Measurements from ENCODE around the gene SELL. TPM values are rescaled to one million over a fixed set of nuclear protein-coding genes. Genes with fewer than 3 reads are reported as not detected.

Gene SELL
- total RNA-seq, 2 donors from 2014 or later: 1.3 to 4.8 TPM

DNA sequence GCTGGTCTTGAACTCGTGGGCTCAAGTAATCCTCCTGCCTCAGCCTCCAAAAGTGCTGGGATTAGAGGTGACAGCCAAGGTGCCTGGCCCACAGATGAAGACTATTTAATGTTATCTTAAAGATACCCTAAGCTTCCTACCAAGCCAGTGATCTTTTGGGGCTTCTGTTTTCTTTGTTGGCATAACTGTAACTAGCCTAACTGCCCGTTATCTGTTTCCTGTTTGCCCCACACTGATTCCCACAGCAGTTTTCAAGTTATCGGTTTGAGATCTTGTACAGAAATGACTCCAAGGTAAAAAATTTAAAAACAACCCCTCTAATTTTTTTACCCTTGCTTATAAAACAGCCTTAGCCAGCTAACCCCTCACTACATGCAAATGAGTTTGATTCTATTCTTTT, 12.4 kb downstream of the SELL start:
- TF ChIP-seq, protein P1, sequence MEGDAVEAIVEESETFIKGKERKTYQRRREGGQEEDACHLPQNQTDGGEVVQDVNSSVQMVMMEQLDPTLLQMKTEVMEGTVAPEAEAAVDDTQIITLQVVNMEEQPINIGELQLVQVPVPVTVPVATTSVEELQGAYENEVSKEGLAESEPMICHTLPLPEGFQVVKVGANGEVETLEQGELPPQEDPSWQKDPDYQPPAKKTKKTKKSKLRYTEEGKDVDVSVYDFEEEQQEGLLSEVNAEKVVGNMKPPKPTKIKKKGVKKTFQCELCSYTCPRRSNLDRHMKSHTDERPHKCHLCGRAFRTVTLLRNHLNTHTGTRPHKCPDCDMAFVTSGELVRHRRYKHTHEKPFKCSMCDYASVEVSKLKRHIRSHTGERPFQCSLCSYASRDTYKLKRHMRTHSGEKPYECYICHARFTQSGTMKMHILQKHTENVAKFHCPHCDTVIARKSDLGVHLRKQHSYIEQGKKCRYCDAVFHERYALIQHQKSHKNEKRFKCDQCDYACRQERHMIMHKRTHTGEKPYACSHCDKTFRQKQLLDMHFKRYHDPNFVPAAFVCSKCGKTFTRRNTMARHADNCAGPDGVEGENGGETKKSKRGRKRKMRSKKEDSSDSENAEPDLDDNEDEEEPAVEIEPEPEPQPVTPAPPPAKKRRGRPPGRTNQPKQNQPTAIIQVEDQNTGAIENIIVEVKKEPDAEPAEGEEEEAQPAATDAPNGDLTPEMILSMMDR (IDR thresholded peaks at IDR 0.05): no peak
- no peak for TF ChIP-seq POLR2A (IDR thresholded peaks at IDR 0.05)
- TF ChIP-seq POLR2AphosphoS5 (IDR thresholded peaks at IDR 0.05): no peak
- no peak for DNase-seq (ENCODE audit: low spot score)
- Histone ChIP-seq H3K36me3 (no peaks in the 10 kb centered on the region), H3K27me3 (replicated peaks; ENCODE audit: insufficient read depth) (no peaks in the 10 kb centered on the region), H3K4me3 (no peak overlapping the region), H3K4me1 (replicated peaks) (no peaks in the 10 kb centered on the region), H3K27ac (no peak overlapping the region), H3K9me3 (no peaks in the 10 kb centered on the region)
- intact Hi-C loops (cut with DNase I): no loop called here
- WGBS: 88% methylated on average over 3 of the region's 3 CpGs

GRCh38 chr1:169697755-169698154, 13.7 kb downstream of the SELL start:
- WGBS: 90% methylated on average over 1 of the region's 1 CpG
- Histone ChIP-seq H3K36me3 (no peaks in the 10 kb centered on the region), H3K27me3 (replicated peaks; ENCODE audit: insufficient read depth) (no peaks in the 10 kb centered on the region), H3K9me3 (no peaks in the 10 kb centered on the region), H3K27ac (no peak overlapping the region), H3K4me1 (replicated peaks) (no peaks in the 10 kb centered on the region), H3K4me3 (no peak overlapping the region)
- intact Hi-C loops (cut with DNase I): no loop called here
- DNase-seq (ENCODE audit: low spot score): no peak
- TF ChIP-seq POLR2A (IDR thresholded peaks at IDR 0.05) (no peak), POLR2AphosphoS5 (IDR thresholded peaks at IDR 0.05) (no peak)
- TF ChIP-seq, protein P1 (IDR thresholded peaks at IDR 0.05): no peak

DNA sequence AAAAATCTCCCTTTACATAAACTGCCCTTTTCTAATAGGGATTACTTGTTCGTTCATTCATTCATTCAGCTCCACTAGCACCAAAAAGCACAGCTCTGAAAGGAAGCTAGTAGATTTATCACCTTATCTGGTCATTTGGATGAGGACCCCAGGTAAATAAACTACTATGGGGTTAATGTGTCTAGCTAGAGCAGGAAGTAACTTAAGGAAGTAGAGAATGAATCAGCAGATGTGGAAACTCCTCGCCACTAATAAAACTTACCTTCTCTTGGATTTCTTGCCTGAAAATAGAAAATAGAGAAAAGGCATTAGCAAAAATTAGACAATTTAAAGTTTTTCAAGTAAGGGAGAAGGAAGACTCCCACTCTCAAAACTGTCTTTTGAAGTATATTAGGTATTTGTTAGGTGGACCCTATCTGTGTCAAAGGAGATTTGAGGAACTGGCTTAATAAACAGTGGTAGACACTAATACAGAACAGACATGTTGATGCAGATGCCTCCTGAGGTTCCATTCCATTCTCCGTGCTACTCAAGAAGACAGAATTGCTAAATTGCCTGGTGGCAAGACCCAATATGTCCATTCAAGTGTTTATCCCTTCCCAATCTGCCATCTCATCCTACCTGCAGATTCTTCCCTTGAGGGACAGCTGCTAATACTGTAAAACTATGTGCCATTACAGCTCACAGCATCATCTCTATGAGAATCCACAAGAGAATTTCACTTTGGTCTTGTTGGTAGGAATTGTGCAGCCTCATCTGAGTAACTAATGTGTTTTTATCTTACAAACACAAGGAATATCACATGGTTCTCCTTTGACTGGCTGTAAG, 14.9 kb downstream of the SELL start:
- Histone ChIP-seq H3K4me3 (no peak overlapping the region), H3K27me3 (replicated peaks; ENCODE audit: insufficient read depth) (no peaks in the 10 kb centered on the region), H3K4me1 (replicated peaks) (no peaks in the 10 kb centered on the region), H3K27ac (no peak overlapping the region), H3K9me3 (no peaks in the 10 kb centered on the region), H3K36me3 (no peaks in the 10 kb centered on the region)
- intact Hi-C loops (cut with DNase I): no loop called here
- TF ChIP-seq, protein P1 (IDR thresholded peaks at IDR 0.05): no peak
- TF ChIP-seq POLR2A (IDR thresholded peaks at IDR 0.05): no peak
- TF ChIP-seq POLR2AphosphoS5 (IDR thresholded peaks at IDR 0.05): no peak
- 65% methylated on average over 3 of the region's 3 CpGs for WGBS
- no peak for DNase-seq (ENCODE audit: low spot score)

DNA sequence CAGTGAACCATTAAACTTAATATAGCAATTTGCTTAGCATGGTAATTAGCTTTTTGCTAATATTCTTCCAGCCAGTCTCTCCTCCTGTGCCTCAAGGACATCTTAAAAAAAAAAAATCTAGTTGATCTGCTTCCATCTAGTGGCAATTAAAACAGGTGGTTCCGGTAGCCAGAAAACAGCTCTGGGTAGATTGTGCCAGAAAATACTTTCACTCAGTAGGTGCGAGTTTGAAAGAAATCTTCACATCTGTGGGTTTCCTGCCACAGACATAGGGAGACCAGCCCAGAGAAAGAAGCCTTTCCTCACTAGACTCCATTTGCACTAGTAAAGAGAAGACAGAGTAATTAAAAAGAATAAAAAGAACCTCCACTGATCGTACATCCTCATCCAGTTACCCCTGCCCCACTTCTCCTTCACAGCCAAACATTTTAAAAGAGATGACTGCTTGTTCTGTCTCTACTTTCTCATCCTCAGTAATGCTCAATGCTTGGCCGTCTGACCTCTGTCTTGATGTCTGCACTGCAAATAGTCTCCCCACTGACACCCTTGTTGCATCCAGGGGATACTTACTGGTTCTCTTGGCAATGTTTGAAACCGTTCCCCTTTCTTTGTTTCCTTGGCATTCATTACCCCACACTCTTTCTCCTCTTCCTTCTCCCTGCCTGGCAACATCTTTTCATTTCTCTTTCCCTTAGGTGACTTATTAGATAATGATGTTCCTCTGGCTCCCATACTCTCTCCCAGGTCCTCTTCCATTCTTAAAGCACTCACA, 16.9 kb downstream of the SELL start:
- H3K9me3 ChIP-seq: no peaks in the 10 kb centered on the region
- H3K4me1 ChIP-seq (replicated peaks): no peaks in the 10 kb centered on the region
- H3K4me3 ChIP-seq: no peak overlapping the region
- WGBS: 45% methylated on average over 5 of the region's 5 CpGs
- H3K27ac ChIP-seq: no peak overlapping the region
- TF ChIP-seq POLR2AphosphoS5 (IDR thresholded peaks at IDR 0.05) (no peak), POLR2A (IDR thresholded peaks at IDR 0.05) (no peak)
- TF ChIP-seq, protein P1 (IDR thresholded peaks at IDR 0.05): no peak
- intact Hi-C loops (cut with DNase I): no loop called here
- no peak for DNase-seq (ENCODE audit: low spot score)
- no peaks in the 10 kb centered on the region for H3K36me3 ChIP-seq
- H3K27me3 ChIP-seq (replicated peaks; ENCODE audit: insufficient read depth): no peaks in the 10 kb centered on the region
